Activated CD4-positive, alpha-beta T cell treated with anti-CD3 and anti-CD28 coated beads for 24 hours (primary cell): ENCODE measurements around the gene FXYD7.
"Not testable (repeated sequence)": the region's sequence is repeated elsewhere in the genome, so short reads cannot be mapped to it uniquely, and the experiment has no call there.

ENCODE experiments used
- DNase-seq, 2 donors: peaks; one replicate each; pipeline ENCODE4 v3.0.0-alpha.2; 2020; ENCODE audit warnings: low read depth in 2 of 2

Gene FXYD7

GRCh38 chr19:35165200-35166058 lies 22.4 kb downstream of the FXYD7 start:
- no peak for DNase-seq

DNA sequence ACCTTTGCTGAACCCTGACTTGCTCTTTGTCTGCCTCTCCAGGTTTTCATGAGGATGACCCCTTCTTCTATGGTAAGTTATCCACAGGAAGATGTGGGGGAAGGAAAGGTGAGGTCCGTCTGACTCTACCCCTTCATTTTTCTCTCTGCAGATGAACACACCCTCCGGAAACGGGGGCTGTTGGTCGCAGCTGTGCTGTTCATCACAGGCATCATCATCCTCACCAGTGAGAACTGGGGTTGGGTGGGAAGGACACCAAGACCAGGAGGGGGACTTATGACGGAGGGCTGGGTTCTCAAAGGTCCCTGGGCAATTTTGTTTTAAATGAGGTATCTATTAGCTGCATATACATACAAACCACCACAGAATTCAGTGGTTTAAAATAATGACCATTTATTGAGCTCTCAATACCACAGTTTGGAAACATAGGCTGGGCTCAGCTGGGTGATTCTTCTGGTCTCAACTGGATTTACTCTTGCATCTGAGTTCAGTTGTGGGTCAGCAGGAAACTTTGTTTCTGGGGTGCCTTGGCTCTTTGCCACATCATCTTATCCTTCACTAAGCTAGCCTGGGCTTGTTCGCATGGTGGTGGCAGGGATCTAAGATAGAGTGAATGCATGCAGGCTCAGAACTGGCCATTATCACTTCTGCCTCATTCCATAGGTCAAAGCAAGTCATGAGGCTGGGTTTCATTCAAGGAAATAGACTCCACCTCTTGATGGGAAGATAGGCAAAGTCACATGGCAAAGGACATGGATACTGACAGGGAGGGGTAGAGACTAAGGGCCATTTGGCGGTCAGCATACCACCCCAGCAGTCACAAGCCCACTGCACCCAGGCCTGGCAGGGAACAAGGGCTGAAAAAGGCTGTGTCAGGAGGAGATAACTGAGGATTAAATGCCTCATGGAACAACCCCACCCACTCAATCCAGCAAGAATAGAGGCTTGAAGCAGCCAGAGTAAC lies 23.3 kb downstream of the FXYD7 start:
- DNase-seq = no peak

GRCh38 chr19:35167251-35168119 lies 24.4 kb downstream of the FXYD7 start:
- DNase-seq = no peak

DNA sequence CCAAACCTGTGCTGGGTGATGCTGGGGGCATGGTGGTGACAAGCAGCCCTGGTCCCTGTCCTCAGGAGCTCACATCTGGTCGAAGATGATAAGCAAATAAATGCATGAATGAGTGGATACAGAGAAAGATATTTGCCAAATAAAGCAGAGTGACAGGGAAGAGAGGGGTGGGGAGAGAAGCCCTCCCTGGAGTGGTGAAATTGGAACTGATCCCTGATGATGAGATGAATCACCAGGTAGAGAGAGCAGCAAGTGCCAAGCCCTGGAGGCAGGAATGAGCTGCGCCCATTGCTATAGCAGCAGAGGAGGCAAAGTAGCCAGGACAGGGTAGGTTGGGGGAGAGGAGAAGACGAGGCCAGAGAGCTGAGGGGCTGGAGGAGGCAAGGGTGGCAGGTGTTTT lies 25.1 kb downstream of the FXYD7 start:
- no peak for DNase-seq

DNA sequence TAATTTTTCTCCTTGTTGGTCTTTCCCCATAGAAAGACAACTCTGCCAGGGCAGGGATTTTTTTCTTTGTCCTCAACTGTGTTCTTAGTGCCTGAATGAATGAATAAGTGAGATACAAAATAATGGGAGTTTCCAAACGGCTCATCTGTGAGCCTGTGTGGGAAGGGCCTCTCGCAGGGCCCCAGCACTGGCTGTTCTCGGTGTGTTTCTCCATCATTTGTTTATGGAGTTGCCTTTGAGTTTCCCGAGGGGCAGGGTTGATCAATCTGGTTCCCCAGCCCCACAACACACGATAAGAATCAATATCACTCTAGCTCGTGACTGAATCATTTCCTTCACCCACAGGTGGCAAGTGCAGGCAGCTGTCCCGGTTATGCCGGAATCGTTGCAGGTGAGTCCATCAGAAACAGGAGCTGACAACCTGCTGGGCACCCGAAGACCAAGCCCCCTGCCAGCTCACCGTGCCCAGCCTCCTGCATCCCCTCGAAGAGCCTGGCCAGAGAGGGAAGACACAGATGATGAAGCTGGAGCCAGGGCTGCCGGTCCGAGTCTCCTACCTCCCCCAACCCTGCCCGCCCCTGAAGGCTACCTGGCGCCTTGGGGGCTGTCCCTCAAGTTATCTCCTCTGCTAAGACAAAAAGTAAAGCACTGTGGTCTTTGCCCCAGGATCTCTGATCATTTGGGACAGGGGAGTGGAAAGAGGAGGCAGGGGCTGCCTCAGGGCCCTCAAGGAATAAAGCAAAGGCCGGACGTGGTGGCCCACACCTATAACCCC lies 26.4 kb downstream of the FXYD7 start:
- no peak for DNase-seq

- DNase-seq = no peak
Measured at GRCh38 chr19:35170359-35171061, 27.5 kb downstream of the FXYD7 start.

DNA sequence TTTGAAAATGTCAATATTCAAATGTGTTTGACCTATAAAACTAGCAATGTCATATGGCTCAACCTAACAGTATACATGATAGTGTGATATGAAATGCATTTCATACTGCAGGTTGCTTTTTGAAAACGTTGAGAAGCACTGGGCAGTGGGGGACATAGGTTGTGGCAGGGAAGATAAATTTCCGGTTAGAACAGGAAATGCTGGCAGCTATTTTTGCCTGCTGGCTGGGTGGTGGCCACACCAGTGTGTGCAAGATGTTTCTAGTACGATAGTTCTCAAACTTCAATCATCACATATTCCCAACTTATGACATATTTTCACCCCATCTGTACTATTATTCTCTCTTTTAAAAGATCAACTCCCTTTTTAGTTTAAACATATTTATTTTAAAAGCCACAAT lies 28.7 kb downstream of the FXYD7 start:
- DNase-seq = no peak

- DNase-seq = no peak
Measured at GRCh38 chr19:35174226-35174625, 31.2 kb downstream of the FXYD7 start.

- no peak for DNase-seq
Measured at GRCh38 chr19:35176181-35176570, 33.1 kb downstream of the FXYD7 start.

DNA sequence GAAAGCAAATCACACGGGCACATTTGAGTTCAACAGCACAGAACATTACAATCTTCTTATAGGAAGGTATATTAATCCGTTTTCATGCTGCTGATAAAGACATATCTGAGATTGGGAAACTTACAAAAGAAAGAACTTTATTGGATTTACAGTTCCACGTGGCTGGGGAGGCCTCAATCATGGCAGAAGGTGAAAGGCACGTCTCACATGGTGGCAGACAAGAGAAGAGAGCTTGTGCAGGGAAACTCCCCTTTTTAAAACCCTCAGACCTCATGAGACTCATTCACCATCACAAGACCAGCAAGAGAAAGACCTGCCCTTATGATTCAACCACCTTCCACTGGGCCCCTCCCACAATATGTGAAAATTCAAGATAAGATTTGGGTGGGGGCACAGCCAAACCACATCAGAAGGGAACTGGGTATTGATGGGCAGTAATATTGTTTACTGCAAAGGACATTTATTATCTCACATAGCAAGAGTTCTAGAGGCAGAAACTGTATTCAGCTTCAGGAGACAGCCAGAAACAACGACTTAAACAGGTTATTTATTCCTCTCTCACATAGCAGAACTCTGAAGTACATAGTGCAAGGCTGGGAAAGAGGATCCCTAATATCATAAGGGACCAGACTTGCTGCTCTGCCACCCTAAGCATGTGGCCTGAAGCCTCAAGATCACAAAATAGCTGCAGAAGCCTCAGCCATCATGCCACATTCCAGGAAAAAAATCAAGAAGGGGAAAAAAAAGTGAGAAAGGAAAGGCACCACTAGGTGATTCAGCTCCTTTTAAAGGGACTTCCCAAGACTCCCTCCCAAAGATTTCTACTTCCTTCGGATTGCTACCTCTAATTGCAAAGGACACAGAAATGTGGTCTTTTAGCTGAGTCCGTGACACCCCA lies 34.6 kb downstream of the FXYD7 start:
- no peak for DNase-seq

GRCh38 chr19:35178701-35179100 lies 35.6 kb downstream of the FXYD7 start:
- DNase-seq = no peak

- DNase-seq = no peak
Measured at GRCh38 chr19:35179830-35180229, 36.8 kb downstream of the FXYD7 start.

DNA sequence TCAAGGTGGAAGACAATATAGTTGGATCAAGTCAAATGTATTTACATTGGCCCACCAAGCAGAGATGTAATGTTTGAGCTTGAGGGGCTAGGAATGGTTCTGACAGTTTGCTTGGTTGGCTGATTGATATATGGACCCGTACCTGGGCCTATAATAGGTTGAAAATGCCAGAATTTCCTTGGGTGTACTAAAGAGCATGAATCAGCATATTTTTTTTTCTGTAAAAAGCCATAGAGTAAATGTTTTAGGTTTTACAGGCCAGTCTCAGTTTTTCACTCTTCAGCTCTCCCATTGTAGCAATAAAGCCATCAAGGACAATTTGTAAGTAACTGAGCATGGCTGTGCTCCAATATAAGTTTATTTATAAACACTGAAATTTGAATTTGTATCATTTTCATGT lies 38.3 kb downstream of the FXYD7 start:
- no peak for DNase-seq

GRCh38 chr19:35184267-35184666 lies 41.2 kb downstream of the FXYD7 start:
- no peak for DNase-seq

GRCh38 chr19:35184884-35185283 lies 41.8 kb downstream of the FXYD7 start:
- DNase-seq = no peak

DNA sequence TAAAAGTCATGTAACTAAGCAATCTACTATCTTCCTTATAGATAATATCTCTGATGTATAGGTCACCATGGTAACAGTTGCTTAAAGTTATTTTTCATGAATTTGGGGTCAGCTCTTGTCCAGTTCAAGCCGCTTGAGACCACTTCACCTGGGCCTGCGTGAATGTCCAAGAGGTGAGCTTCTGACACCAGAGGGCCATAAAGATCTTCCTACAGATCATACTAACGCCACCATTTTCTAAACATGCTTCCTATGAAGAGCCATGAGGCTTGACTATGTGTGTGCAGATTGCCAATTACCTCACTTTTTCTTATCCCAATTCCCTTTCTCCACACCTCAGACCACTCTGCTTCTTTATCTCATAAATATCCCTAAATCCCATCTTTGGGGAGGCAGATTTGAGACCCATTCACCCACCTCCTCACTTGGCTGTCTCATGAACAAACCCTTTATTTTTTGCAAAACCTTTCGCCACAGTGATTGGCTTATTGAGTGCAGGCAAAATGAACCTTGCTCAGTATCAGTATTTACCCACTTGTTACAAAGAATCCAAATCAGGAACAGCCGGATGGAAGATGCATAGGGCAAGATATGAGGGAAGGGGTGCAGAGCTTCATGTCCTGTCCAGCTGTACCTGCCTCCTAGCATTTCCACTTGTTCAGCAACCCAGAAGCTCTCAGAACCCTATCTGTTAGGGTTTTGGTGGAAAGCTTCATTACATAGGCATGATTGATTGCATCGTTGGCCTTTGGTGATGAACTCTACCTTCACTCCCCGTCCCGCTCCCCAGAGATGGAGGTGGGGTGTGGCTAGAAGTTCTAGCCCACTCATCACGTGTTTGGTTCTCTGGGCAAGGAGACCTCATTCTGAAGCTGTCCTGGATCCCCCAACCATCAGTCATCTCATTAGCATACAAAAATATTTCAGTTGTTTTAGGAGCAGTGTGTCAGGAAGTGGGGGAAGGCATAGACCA lies 51.2 kb downstream of the FXYD7 start:
- DNase-seq = no peak

DNA sequence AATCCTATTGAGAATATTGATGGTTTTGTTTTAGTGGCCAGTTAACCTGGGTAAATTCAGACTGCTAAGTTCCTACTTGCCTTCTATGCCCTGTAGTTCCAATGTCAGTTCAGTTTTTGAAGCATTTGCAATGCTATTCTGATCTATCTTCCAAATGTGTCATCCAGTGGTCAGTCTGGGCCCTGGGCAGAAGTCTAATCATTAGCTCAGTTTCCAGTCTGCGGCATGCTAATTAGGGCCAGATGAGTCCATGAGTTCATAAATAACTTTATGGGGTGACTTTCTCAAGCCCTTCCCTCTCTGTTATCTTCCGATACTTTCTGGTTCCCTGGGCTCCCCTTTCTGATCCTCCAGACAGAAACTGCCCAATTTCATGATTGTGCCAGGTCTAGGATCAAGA lies 52.8 kb downstream of the FXYD7 start:
- DNase-seq = no peak

GRCh38 chr19:35196861-35197260 lies 53.8 kb downstream of the FXYD7 start:
- not testable (repeated sequence) for DNase-seq
